HG03521 (cell line): ENCODE results near the gene TSPAN9.

Experiments
- ATAC-seq: cut with Tn5 transposase; IDR thresholded peaks from one replicate; pipeline ENCODE4 v1.9.1; 2021; ENCODE audit warnings: mild to moderate bottlenecking, moderate library complexity; ENCODE audit not compliant: unreplicated experiment

Gene TSPAN9

GRCh38 chr12:3202096-3202495 is 124.9 kb downstream of the TSPAN9 start:
- no peak for ATAC-seq

- no peak for ATAC-seq
Measured at GRCh38 chr12:3202734-3203446, 125.7 kb downstream of the TSPAN9 start.

- ATAC-seq, result no peak
Measured at GRCh38 chr12:3203713-3204112, 126.5 kb downstream of the TSPAN9 start.

- no peak for ATAC-seq
Measured at GRCh38 chr12:3204143-3204542, 127.0 kb downstream of the TSPAN9 start.

- ATAC-seq, result no peak
Measured at GRCh38 chr12:3204730-3205531, 127.8 kb downstream of the TSPAN9 start.

GRCh38 chr12:3205742-3206519 is 128.8 kb downstream of the TSPAN9 start:
- ATAC-seq, result no peak

GRCh38 chr12:3206536-3207072 is 129.4 kb downstream of the TSPAN9 start:
- ATAC-seq, result no peak

- no peak for ATAC-seq
Measured at GRCh38 chr12:3207175-3207574, 130.0 kb downstream of the TSPAN9 start.

GRCh38 chr12:3207858-3208257 is 130.7 kb downstream of the TSPAN9 start:
- no peak for ATAC-seq

GRCh38 chr12:3213188-3213587 is 136.0 kb downstream of the TSPAN9 start:
- no peak for ATAC-seq

- ATAC-seq, result no peak
Measured at GRCh38 chr12:3213768-3214167, 136.6 kb downstream of the TSPAN9 start.

- no peak for ATAC-seq
Measured at GRCh38 chr12:3214526-3215365, 137.6 kb downstream of the TSPAN9 start.

GRCh38 chr12:3215410-3215975 is 138.3 kb downstream of the TSPAN9 start:
- no peak for ATAC-seq

GRCh38 chr12:3216097-3216496 is 138.9 kb downstream of the TSPAN9 start:
- no peak for ATAC-seq

GRCh38 chr12:3216726-3217682 is 139.8 kb downstream of the TSPAN9 start:
- no peak for ATAC-seq

GRCh38 chr12:3217683-3218079 is 140.5 kb downstream of the TSPAN9 start:
- ATAC-seq, result no peak

- no peak for ATAC-seq
Measured at GRCh38 chr12:3218228-3219171, 141.3 kb downstream of the TSPAN9 start.

GRCh38 chr12:3219233-3219632 is 142.1 kb downstream of the TSPAN9 start:
- no peak for ATAC-seq
